ENCODE results near the gene GPX4. TPM values are rescaled to one million over a fixed set of nuclear protein-coding genes. Genes with fewer than 3 reads are reported as not detected.
"Not testable (repeated sequence)": the region's sequence is repeated elsewhere in the genome, so short reads cannot be mapped to it uniquely, and the experiment has no call there.

The GPX4 gene
- total RNA-seq, 2 experiments from 2014 or later = 205 to 209 TPM

GRCh38 chr19:1115646-1116420 lies 12.0 kb downstream of the GPX4 start:
- POLR2A ChIA-PET = no interaction called here
- CTCF ChIA-PET = no interaction called here

DNA sequence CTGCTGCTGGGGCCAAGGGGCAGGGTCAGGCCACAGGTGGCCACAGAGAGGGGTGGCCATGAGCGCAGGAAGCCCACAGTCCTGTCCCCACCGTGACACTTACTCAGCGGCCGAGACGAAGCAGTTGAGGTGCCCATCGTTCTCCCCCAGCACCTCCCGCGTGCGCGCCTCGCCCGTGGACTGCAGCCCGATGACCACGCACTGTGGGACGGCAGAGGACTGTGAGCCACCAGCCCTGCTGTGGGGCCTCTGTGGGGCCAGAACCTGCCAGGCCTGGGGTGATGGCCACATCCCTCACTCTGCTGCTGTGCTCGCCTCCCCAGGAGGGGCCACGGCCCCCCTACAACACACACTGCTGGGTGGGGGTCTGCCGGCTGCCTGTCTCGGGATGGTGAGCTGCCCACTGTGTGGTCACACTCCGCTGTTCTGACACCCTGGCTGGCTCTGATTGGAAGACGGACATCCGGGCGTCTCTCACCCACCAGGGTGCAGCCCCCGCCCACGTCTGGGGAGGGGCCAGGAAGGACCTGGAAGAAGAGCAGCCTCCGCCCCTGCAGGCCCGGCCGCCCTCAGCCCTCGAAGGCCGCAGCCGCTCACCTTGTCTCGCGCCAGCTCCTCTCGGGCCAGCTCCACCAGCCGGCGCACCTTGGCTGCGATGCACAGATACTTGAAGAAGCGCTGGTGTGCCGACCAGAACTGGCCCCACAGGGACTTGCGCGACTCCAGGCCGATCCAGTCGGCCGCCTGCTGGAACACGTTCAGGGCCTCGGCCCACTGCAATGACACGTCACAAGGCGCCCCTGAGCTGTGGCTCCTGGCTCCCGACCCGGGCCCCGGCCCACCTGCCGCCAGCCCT lies 13.2 kb downstream of the GPX4 start:
- ChIA-PET CTCF (interaction anchor here (1.2 kb wide), 1 partner anchor 12 kb away, joined by 4 read pairs; no protein-coding TSS in a partner anchor), POLR2A (interaction anchor here (0.5 to 1.9 kb wide), 2 partner anchors 11 to 14 kb away, joined by 3 to 7 read pairs; no protein-coding TSS in a partner anchor)

GRCh38 chr19:1117654-1118053 lies 13.9 kb downstream of the GPX4 start:
- ChIA-PET CTCF (interaction anchor here (1.2 to 1.6 kb wide), 2 partner anchors 11 to 13 kb away, joined by 4 to 6 read pairs; no protein-coding TSS in a partner anchor), POLR2A (interaction anchor here (0.5 to 1.9 kb wide), 2 partner anchors 10 to 13 kb away, joined by 3 to 7 read pairs; no protein-coding TSS in a partner anchor)

GRCh38 chr19:1118999-1119398 lies 15.2 kb downstream of the GPX4 start:
- CTCF ChIA-PET = interaction anchor here (1.6 kb wide), 1 partner anchor 12 kb away, joined by 6 read pairs; no protein-coding TSS in a partner anchor

GRCh38 chr19:1119475-1120217 lies 15.9 kb downstream of the GPX4 start:
- POLR2A ChIA-PET = no interaction called here
- CTCF ChIA-PET = no interaction called here

More at GRCh38 chr19:1118999-1119398, 15.2 kb downstream of the GPX4 start:
- POLR2A ChIA-PET = no interaction called here

- POLR2A ChIA-PET = no interaction called here
- CTCF ChIA-PET = no interaction called here
These were observed 17.6 kb downstream of the GPX4 start for GRCh38 chr19:1121395-1121794.

DNA sequence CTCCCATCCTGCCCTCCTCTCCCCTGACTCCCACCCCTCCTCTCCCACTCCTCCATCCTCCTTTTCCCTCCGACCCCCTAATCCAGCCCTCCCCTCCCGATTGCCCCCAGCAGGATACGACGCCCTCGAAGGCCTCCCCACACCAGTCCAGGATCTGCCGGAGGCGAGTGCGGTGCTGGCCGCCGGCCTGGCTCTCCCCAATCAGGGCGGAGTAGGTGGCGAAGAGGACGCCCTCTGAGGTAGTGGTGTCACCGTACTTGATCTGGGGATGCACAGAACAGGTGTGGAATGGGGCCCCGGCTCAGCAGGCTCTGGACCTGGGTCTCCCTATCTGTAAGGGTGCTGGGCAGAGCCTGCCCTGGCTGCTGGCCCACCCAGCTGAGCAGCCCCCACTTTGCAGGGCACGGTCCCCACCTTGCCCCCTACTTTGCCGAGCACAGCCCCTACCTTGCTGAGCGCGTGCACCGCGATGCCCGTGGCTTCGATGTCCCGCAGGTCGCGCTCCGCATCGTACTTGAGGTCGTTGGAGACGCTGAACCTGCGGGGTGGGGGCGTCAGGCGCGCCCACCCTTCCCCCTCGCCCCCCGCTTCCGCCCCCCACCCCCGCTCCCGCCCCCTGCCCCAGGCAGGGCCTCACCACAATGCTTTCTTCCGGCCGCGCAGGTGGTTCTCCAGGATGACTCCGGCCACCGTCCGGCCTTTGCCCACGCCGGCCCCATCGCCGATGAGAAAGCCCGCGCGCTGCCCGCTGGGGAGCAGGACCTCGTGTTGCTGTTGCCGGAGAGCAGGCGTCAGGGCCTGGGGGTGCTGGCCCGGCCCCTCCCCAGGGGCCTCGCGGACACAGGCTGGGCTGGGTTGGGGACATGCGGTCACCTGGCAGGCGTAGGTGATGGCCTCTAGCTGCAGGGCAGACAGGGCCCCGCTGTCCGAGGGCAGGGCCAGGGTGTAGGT lies 18.5 kb downstream of the GPX4 start:
- ChIA-PET POLR2A (no interaction called here), CTCF (interaction anchor here (2.0 kb wide), 1 partner anchor 9 kb away, joined by 9 read pairs; no protein-coding TSS in a partner anchor)

DNA sequence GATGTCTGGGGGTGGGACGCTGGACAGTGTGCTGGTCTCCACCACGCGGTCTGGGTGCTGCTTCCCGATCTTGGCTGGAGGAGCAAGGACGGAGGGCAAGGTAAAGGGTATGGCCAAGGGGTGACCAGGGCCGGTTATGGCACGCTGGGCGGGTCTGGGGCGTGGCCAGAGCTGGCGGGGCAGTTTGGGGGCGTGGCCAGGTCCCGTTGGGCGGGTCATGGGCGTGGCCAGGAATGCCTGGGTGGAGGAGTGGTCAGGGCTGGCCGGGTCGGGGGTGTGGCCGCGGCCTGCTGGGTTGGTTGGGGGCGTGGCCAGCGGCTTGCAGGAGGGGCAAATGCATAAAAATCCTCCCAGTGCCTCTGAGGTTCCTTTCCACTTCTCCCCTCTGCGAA lies 19.2 kb downstream of the GPX4 start:
- POLR2A ChIA-PET = interaction anchor here (1.4 kb wide), 1 partner anchor 9 kb away, joined by 3 read pairs; no protein-coding TSS in a partner anchor
- CTCF ChIA-PET = interaction anchor here (2.0 kb wide), 1 partner anchor 9 kb away, joined by 9 read pairs; no protein-coding TSS in a partner anchor

DNA sequence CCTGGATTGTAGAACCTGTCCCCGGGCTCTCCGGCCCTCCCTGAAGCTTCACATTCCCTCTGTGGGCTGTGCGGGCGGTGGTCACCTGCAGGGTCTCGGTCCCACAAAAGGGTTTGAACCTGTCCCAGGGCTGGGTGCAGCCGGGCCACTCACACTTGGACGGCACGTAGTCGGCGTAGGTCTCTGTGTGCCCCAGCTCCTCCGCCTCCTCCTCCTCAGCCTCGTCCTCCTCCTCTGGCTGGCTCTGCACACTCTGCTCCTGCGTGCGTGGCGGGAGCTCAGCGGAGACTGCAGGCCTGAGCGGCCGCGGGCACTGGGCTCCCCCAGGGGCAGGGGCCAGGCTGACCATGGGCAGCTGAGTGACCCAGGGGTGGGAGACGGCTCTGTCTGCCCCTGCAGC lies 19.6 kb downstream of the GPX4 start:
- POLR2A ChIA-PET = interaction anchor here (1.4 kb wide), 1 partner anchor 10 kb away, joined by 3 read pairs; no protein-coding TSS in a partner anchor

DNA sequence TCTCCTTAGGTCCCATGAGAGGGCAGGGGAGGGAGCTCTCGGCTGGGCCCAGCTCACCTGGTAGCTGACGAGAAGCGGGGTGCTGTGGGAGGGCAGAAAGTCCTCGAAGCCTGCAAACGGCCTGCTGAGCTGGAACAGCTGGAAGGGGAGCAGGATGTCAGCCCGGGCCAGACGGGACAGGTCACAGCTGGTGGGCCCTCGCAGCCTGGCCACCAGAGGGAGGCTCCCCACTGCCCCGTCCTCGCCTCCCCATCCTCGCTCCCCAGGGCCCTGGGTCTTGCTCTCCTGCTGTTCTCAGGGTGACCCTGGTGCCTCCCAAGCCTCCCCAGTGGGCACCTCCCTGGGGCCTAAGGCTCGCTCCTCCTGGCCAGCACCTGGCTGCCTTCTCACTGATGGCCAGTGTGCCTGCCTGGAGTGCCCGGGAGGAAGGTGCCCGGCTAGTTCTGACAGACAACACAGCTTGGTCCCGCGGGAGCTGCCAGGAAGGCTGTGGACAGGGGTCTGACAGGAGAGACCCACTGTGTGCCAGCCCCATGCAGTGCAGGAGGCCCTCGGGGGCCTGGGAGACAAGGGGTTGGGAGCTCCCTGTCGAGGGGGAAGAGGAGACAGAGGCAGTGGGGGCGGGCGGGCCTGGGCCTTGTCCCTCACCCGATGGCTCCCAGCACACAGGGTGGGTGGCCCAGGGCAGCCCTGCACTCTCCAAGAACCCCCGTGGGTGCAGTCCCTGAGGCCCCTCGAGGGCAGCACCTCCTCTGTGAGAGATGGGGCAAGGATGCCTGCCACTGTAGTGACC lies 20.3 kb downstream of the GPX4 start:
- POLR2A ChIA-PET = interaction anchor here (1.4 kb wide), 1 partner anchor 10 kb away, joined by 3 read pairs; no protein-coding TSS in a partner anchor
- CTCF ChIA-PET = interaction anchor here (2.0 to 2.1 kb wide), 2 partner anchors 10 to 11 kb away, joined by 7 to 9 read pairs; no protein-coding TSS in a partner anchor

More for the DNA sequence above, 19.6 kb downstream of the GPX4 start:
- CTCF ChIA-PET = interaction anchor here (2.0 kb wide), 1 partner anchor 10 kb away, joined by 9 read pairs; no protein-coding TSS in a partner anchor

- ChIA-PET CTCF (interaction anchor here (2.1 kb wide), 1 partner anchor 13 kb away, joined by 7 read pairs; no protein-coding TSS in a partner anchor), POLR2A (no interaction called here)
These were observed 22.0 kb downstream of the GPX4 start for GRCh38 chr19:1125601-1126467.

DNA sequence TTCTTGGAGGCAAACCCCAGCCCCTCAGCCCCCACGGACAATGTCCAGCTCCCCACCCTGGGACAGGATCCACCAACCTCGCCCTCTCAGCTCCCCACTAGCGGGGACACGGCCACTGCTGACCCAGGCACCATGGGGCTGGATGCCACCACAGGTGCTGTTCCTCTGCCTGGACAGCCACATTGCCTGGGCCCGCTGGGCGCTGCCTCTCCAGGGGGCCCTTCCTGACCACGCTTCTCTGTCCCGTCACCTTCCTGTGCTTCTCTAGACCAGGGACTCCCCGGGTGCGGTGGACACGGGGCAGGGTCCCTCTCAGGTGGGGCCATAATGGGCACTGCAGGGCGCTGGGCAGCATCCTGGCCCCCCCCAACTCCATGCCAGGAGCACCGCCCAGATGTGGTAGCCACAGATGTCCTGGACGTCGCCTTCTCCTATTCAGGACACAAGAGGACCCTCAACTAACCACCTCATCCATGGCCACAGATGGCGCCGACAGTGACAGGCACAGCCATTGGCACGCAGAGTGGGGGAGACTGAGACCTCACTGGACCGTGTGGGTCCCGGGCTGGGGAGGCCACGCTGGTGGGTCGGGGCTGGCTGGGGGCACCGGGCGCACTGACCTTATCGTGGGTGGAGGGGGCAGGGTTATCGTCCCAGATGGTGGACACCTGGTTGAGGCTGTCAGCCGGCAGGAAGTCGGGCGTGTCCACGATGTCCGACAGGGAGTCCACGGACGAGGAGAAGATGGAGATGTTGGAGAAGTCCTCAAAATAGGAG lies 23.4 kb downstream of the GPX4 start:
- POLR2A ChIA-PET = no interaction called here
- CTCF ChIA-PET = interaction anchor here (0.9 kb wide), 1 partner anchor 13 kb away, joined by 4 read pairs; no protein-coding TSS in a partner anchor

- ChIA-PET POLR2A (interaction anchor here (0.7 kb wide), 1 partner anchor 11 kb away, joined by 3 read pairs; no protein-coding TSS in a partner anchor), CTCF (interaction anchor here (0.8 kb wide), 1 partner anchor 11 kb away, joined by 4 read pairs; no protein-coding TSS in a partner anchor)
These were observed 24.3 kb downstream of the GPX4 start for GRCh38 chr19:1128106-1128505.

DNA sequence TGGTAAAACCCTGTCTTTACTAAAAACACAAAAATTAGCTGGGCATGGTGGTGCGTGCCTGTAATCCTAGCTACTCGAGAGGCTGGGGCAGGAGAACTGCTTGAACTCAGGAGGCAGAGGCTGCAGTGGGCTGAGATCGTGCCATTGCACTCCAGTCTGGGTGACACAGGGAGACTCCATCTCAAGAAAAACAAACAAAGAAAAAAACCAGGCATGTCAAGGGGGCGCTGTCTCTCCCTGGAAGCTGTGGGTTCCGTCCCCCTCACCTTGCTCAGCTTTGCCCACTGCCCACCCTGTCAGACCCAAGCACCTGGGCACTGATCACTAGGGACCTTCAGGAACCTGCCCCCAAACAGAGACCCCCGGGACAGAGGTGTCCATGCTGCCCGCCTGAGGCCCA lies 25.3 kb downstream of the GPX4 start:
- POLR2A ChIA-PET = not testable (repeated sequence)

GRCh38 chr19:1129535-1129934 lies 25.7 kb downstream of the GPX4 start:
- ChIA-PET CTCF (interaction anchor here (0.7 to 6.2 kb wide), 2 partner anchors 63 to 227 kb away, joined by 3 to 46 read pairs; no protein-coding TSS in a partner anchor), POLR2A (no interaction called here)

More for the DNA sequence above, 25.3 kb downstream of the GPX4 start:
- CTCF ChIA-PET = interaction anchor here (0.7 to 6.2 kb wide), 3 partner anchors 12 to 227 kb away, joined by 3 to 46 read pairs (median 4); no protein-coding TSS in a partner anchor

All from activated CD8-positive, alpha-beta memory T cell treated with anti-CD3 and anti-CD28 coated beads for 36 hours (primary cell).